ENCODE measurements around the gene FAIM2.

DNA sequence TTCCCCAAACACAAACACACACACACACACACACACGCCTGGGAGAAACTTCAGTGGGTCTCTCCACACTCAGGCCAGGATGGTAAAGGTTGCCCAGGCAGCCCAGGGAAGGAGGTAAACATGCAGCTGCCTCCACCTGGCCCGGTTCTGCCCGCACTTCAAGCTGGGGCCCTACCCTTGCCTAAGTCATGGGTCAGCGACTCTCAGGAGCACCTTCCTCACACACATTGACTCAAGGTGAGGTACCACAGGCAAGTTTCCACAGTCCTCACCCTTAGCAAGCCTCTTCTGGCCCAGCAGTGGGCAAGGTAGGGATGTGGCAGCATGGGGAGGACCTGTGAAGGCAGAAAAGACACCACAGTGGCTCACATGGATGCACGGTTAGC lies 14.1 kb upstream of the FAIM2 start:
- no peak for TF ChIP-seq EZH2 (IDR thresholded peaks at IDR 0.05; ENCODE audit: borderline replicate concordance, control insufficient read depth, low read depth, low read length)
- no peak for TF ChIP-seq IKZF2 (IDR thresholded peaks at IDR 0.05)
- TF ChIP-seq, protein P1, sequence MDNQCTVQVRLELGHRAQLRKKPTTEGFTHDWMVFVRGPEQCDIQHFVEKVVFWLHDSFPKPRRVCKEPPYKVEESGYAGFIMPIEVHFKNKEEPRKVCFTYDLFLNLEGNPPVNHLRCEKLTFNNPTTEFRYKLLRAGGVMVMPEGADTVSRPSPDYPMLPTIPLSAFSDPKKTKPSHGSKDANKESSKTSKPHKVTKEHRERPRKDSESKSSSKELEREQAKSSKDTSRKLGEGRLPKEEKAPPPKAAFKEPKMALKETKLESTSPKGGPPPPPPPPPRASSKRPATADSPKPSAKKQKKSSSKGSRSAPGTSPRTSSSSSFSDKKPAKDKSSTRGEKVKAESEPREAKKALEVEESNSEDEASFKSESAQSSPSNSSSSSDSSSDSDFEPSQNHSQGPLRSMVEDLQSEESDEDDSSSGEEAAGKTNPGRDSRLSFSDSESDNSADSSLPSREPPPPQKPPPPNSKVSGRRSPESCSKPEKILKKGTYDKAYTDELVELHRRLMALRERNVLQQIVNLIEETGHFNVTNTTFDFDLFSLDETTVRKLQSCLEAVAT (IDR thresholded peaks at IDR 0.05) = no peak
- no peak for TF ChIP-seq BCL11A (IDR thresholded peaks at IDR 0.05; ENCODE audit: low read depth, low read length)
- TF ChIP-seq, protein P2, sequence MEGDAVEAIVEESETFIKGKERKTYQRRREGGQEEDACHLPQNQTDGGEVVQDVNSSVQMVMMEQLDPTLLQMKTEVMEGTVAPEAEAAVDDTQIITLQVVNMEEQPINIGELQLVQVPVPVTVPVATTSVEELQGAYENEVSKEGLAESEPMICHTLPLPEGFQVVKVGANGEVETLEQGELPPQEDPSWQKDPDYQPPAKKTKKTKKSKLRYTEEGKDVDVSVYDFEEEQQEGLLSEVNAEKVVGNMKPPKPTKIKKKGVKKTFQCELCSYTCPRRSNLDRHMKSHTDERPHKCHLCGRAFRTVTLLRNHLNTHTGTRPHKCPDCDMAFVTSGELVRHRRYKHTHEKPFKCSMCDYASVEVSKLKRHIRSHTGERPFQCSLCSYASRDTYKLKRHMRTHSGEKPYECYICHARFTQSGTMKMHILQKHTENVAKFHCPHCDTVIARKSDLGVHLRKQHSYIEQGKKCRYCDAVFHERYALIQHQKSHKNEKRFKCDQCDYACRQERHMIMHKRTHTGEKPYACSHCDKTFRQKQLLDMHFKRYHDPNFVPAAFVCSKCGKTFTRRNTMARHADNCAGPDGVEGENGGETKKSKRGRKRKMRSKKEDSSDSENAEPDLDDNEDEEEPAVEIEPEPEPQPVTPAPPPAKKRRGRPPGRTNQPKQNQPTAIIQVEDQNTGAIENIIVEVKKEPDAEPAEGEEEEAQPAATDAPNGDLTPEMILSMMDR (IDR thresholded peaks at IDR 0.05 in 2 of 3, conservative IDR thresholded peaks at IDR 0.05 in 1 of 3; ENCODE audit: control insufficient read depth in 2 of 3, extremely low read depth in 1 of 3, insufficient read depth in 1 of 3, low read depth in 3 of 3, low read length in 3 of 3) = no peak

Measured in GM12878 (cell line).